Vagina (tissue), 2 donors: ENCODE results near the gene HAUS3. TPM values are rescaled to one million over a fixed set of nuclear protein-coding genes. Genes with fewer than 3 reads are reported as not detected.

Experiments used
- DNase-seq, 2 donors: peaks; one replicate each; pipeline ENCODE4 v3.0.0-alpha.2; 2017; ENCODE audit errors: extremely low spot score in 2 of 2
- H3K27ac ChIP-seq: fragments of 200-600 bp; sonication (generic); one replicate; pipeline ENCODE4 v1.5.1; 2019
- H3K27me3 ChIP-seq: fragments of 200-600 bp; sonication (generic); one replicate; pipeline ENCODE4 v1.5.1; 2019
- H3K36me3 ChIP-seq, 2 donors: fragments of 200-600 bp; sonication (generic); one replicate each; pipeline ENCODE4 v1.5.1; 2017 to 2019
- H3K4me1 ChIP-seq: fragments of 200-600 bp; sonication (generic); one replicate; pipeline ENCODE4 v1.5.1; 2019
- H3K4me3 ChIP-seq, 2 donors: fragments of 200-600 bp; sonication (generic); 1 replicate in 1 of 2; 2 replicates in 1 of 2; pipeline ENCODE4 v1.5.1; 2016 to 2019
- H3K9me3 ChIP-seq: fragments of 200-600 bp; sonication (generic); one replicate; pipeline ENCODE4 v1.5.1; 2019
- CTCF ChIP-seq, 3 experiments: fragments of 450-650 bp in 2 of 3; fragments of 200-600 bp in 1 of 3; sonication (generic) in 1 of 3; IDR thresholded peaks; one replicate each; pipeline ENCODE4 v1.5.1; 2017 to 2019; ENCODE audit warnings: antibody characterized with exemption in 3 of 3, mild to moderate bottlenecking in 2 of 3, moderate library complexity in 2 of 3
- POLR2A ChIP-seq, 2 donors: fragments of 450-650 bp; IDR thresholded peaks; one replicate each; pipeline ENCODE4 v1.6.1; 2017; ENCODE audit warnings: antibody characterized with exemption in 2 of 2, mild to moderate bottlenecking in 2 of 2, moderate library complexity in 2 of 2
- POLR2AphosphoS5 ChIP-seq, 2 donors: sonication (generic); formaldehyde crosslinking; IDR thresholded peaks; one replicate each; pipeline ENCODE4 v1.9.0; 2017; ENCODE audit warnings: antibody characterized with exemption in 2 of 2, mild to moderate bottlenecking in 2 of 2, low read depth in 1 of 2; ENCODE audit not compliant: insufficient read depth in 1 of 2
- intact Hi-C: fragments of 100-400 bp; cut with DNase I; formaldehyde crosslinking; loops from one replicate; pipeline ENCODE4 v1.15.1; 2023
- total RNA-seq: library from RNA; depleted of rRNA; stranded (reverse); fragments of >200 nt; gene quantifications from one replicate; pipeline ENCODE4 v1.2.3, GENCODE V29; 2016

Gene HAUS3
- total RNA-seq, 1 donor from 2014 or later: 9.6 TPM

GRCh38 chr4:2253160-2254084 is 11.5 kb upstream of the HAUS3 start:
- peak in 1 of 2 donors; percentile 79 for DNase-seq
- Histone ChIP-seq H3K4me1 (peaks cover 50% of the 10 kb centered on the region), H3K27ac (no peak overlapping the region), H3K27me3 (no peaks in the 10 kb centered on the region), H3K4me3 (no peak overlapping the region), H3K36me3 (peaks cover 0 to 52% of the 10 kb centered on the region in 2 donors), H3K9me3 (no peaks in the 10 kb centered on the region)
- intact Hi-C loops: no loop called here
- TF ChIP-seq POLR2A (IDR thresholded peaks at IDR 0.05) (no peak), CTCF (IDR thresholded peaks at IDR 0.05) (no peak), POLR2AphosphoS5 (IDR thresholded peaks at IDR 0.05; ENCODE audit: insufficient read depth in 1 of 2, low read depth in 1 of 2) (no peak)

- H3K36me3 ChIP-seq: peaks cover 0 to 54% of the 10 kb centered on the region in 2 donors
- TF ChIP-seq POLR2AphosphoS5 (IDR thresholded peaks at IDR 0.05; ENCODE audit: insufficient read depth in 1 of 2, low read depth in 1 of 2): no peak
- TF ChIP-seq POLR2A (IDR thresholded peaks at IDR 0.05): no peak
- TF ChIP-seq CTCF (IDR thresholded peaks at IDR 0.05): no peak
- intact Hi-C loops: no loop called here
- peaks cover 43% of the 10 kb centered on the region for H3K4me1 ChIP-seq
- no peak overlapping the region for H3K27ac ChIP-seq
- no peaks in the 10 kb centered on the region for H3K27me3 ChIP-seq
- H3K4me3 ChIP-seq: no peak overlapping the region
- no peak for DNase-seq
- no peaks in the 10 kb centered on the region for H3K9me3 ChIP-seq
Observed at GRCh38 chr4:2252530-2253091, 10.7 kb upstream of the HAUS3 start.

GRCh38 chr4:2251795-2252529 is 10.0 kb upstream of the HAUS3 start:
- TF ChIP-seq POLR2AphosphoS5 (IDR thresholded peaks at IDR 0.05; ENCODE audit: insufficient read depth in 1 of 2, low read depth in 1 of 2): no peak
- Histone ChIP-seq H3K4me1 (peaks cover 36% of the 10 kb centered on the region), H3K9me3 (no peaks in the 10 kb centered on the region), H3K27ac (no peak overlapping the region), H3K4me3 (no peak overlapping the region), H3K36me3 (peaks cover 0 to 54% of the 10 kb centered on the region in 2 donors), H3K27me3 (no peaks in the 10 kb centered on the region)
- DNase-seq: no peak
- intact Hi-C loops: no loop called here

- Histone ChIP-seq H3K36me3 (peaks cover 0 to 54% of the 10 kb centered on the region in 2 donors), H3K27ac (no peak overlapping the region), H3K4me1 (peaks cover 29% of the 10 kb centered on the region), H3K27me3 (no peaks in the 10 kb centered on the region), H3K4me3 (no peak overlapping the region), H3K9me3 (no peaks in the 10 kb centered on the region)
- no peak for DNase-seq
- intact Hi-C loops: no loop called here
- no peak for TF ChIP-seq POLR2AphosphoS5 (IDR thresholded peaks at IDR 0.05; ENCODE audit: insufficient read depth in 1 of 2, low read depth in 1 of 2)
- TF ChIP-seq POLR2A (IDR thresholded peaks at IDR 0.05): no peak
- no peak for TF ChIP-seq CTCF (IDR thresholded peaks at IDR 0.05)
Observed at GRCh38 chr4:2251073-2251794, 9.3 kb upstream of the HAUS3 start.
